HG02798 (cell line): ENCODE data around the gene CACNA2D2.
A peak's percentile ranks its signal among the peaks of the same experiment; 100 is the strongest.
"Not testable (repeated sequence)": the region's sequence is repeated elsewhere in the genome, so short reads cannot be mapped to it uniquely, and the experiment has no call there.

Source experiments
- ATAC-seq: cut with Tn5 transposase; IDR thresholded peaks from one replicate; pipeline ENCODE4 v1.9.1; 2021; ENCODE audit warnings: mild to moderate bottlenecking; ENCODE audit not compliant: unreplicated experiment, poor library complexity

CACNA2D2 gene

DNA sequence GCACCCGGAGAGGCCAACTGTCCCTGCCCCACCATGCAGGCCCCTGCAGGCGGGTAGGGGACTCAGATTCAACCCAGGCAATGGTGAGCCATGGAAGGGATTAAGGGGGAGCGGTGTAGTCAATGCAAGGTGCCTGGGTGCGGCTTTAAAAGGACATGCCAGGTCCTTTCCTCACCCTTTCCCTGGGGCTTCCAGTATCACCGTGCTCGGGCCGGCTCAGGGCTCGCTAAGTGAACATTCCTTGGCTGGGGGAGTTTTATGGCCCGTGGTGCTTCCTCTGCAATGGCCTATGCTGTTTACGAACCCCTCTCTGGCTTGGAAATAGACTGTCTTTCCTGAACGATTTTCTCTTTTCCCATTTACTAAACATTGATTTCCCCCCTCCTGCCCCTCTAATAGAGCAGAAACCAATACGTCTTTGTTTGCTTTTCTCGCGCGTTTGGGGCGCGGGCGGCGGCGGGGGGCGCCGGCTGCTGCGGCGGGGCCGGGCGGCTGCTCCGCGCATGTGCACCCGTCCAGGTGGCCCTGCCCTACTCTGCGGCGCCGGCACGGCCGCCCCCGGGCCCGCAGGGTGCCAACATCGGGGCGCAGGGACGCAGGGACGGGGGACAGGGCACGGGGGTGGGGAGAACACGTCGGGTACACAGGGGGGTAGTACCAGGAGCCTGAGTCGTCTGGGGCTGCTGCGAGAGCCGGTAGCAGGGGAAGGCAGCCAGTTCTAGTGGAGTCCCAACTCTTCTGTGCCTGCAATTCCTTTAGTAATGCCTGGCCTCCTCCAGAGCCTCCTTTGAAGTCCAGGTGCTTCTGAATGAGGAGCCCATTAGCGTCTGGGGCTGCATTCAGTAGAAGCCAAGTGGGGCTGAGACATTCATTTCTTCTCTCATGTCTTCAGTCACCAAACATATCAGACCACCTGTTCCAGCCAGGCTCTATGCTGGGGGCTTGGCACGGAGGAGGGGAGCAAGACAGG is 26.9 kb upstream of the CACNA2D2 start:
- ATAC-seq: no peak

DNA sequence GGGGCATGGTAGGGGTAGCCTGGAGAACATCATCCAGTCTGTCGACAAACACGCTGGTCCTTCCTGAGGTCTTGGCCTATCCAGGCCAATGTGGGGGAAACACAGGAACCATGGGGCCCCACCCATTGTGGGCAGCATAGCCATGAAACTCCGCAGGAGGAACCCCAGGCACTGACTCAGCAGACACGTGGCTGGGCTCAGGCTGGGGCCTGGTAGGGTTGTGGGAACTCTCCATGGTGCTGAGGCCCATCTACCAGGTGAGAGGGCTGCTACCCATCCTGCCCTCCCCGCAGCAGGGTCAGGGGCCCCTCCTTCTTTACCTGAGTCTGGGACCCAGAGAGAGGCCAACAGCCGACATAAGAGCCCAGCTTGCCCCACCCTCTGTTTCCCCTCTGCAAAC is 22.6 kb upstream of the CACNA2D2 start:
- no peak for ATAC-seq

DNA sequence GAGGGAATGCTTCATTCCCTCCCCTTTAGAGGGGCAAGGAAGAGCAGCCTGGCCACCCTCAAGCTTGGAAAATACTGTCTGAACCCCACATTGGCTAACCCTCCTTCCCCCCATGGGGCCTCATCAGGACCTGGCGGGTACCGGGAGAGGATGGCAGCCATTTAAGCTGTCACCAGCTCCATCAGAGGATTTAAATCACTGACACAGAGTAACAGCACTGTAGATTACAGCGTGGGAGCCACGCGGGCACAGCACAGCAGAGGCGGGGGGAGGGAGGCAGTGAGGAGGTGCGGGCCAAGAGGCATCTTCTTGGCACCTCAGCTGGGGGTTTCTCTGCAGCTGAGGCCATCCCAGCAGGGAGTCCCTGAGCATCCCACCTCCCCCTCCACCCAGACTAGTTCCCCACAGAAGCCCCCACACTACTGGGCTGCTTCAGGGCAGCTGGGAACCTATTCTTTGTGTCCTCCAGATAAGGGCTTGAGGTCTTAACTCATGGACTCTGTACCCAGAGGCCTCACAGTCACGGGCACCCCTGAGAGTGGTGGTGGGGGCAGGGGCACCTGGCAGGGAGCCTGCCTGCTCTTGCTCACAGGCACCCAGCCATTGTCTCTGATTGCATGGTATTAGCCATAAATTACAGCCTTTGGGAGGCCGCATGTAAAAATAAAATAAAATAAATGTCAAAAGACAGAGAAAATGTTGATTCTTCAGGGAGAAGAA is 21.9 kb upstream of the CACNA2D2 start:
- no peak for ATAC-seq

DNA sequence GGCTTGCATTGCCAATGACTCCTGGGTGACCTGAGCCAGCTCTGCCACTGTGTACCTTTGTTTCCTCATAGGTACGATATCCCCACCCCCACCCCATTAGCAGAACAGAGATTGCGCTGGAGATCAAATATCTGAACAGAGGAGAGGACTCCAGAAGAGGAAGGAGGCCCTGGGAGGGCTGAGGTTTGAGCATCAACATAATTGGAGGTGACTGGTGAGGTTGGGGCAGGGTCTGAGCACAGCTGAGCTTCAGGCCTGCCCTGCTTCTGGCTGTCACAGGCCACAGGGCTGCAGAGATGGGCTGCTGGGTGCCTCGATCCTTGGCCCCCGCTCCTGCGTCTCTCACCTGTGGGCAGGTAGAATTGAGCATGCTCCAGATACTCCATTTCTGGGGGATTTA is 21.3 kb upstream of the CACNA2D2 start:
- ATAC-seq: no peak

DNA sequence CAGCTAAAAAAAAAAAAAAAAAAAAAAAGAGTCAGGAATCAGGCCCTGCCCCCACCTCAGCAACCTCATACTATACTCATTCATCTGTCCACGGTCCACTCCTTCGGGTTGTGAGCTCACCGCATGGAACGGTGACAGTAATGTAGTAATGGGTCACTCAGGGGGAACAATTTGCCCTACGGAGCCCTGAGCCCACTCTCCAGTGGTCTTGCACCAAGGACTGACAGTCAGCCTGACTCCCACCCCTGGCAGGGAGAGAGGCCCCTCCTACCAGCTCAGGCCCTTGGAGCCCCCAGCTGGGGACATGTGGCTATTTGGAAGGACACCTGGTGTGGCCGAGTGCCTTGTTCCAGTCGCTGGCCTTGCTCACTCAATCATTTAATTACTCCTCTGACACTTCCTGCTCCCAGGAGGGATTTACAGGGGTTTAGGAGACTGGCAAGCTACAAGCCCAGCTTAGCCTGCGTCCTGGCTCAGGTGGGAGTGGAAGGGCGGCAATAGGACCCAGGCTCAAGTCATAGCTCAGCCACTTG is 19.9 kb upstream of the CACNA2D2 start:
- ATAC-seq: no peak

DNA sequence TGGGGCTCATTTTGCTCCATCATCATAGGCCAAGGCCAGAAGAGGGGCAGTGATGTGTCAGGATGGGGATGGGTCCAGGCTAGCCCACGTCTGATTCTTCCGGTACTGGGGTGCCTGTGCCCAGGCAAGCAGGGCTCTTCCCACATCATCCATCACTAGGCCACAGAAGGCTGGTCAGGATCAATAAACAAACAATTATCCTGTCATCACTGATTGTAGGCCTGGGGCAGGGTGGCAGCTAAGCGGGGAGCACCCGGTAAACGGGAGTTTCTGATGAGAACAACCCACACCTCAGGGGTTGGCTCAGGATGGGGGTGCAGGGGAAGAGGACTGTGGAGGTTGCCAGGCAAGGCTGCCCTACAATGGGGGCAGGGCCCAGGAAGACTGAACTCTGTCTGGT is 18.1 kb upstream of the CACNA2D2 start:
- no peak for ATAC-seq

DNA sequence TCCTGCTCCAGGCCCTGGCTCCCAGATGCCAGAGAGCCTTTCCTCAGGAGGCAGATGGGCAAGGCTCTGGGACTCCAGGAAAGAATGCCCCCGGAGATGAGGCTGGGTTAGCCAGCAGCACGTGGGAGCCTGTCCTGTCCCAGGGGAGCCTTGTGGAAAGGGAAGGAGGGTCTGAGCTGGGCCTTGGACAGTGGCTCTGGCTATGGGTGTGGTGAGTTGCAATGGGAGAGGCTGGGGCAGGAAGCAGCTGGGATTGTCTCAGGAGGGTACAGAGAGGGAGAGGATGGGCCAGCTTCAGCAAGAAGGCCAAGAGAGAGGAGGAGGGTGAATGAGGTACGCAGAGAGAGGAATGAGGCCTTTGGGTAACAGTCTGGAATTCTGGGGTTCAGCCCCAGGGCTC is 17.4 kb upstream of the CACNA2D2 start:
- ATAC-seq: no peak

DNA sequence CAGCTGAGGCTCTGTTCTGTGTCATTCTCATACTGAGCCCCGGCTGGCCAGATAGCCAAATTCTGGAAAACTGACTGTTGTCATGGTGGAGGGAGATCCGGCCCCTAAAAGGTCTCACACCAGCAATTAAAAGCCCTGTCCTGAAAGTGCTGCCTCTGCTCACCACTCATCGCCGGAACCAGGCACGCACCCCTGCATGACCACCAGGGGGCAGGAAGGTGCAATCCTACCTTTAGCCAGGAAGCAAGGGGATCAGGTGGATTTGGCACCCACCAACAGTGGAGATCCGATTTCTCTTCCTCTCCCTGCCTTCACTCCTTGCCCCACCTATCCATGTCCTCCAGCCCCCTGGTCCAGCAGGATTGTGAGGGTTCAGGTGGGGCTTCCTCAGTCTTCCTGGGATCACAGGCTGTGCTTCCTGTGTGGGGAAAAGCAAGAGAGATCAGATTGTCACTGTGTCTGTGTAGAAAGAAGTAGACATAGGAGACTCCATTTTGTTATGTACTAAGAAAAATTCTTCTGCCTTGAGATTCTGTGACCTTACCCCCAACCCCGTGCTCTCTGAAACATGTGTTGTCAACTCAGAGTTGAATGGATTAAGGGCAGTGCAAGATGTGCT is 16.1 kb upstream of the CACNA2D2 start:
- ATAC-seq: peak; percentile 55

DNA sequence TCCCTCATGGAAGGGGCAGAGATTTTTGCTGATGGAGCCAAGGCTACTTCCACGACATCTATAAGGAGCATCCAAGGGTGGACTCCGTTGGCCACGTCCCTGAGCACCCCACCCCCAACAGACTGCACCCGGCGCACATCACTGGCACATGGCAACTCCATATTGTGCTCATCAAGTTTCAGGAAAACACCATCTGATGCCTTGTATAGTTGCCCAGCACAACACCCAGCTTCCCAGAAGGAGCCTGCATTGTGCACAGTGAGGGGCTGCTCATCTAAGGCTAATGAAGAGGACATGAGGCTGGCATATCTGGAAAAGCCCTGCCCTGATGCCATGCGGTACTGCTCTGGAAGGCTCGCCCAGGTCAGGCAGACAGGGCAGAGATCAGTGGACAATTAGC is 15.0 kb upstream of the CACNA2D2 start:
- no peak for ATAC-seq

DNA sequence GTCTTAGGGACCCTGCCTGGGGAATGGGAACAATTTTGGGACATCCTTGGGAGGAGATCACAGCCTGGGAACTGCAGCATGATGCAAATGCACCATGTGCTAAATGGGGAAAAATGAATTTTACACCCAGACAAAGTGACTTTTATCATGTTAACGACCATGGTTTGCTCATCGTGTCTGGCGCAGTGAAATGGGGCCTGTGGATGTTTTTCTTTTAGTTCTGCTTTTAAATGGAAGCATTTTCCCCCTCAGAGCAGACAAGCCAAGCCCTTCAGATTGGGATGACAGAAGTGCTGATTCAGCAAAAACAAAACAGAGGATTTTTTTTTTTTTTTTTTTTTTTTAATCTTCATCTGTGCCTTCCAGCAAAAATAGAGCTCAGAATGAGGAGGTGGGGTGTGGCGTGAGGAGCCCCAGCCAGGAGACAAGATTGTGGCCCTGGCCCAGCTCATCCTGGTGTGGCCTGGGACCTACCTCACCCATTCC is 14.3 kb upstream of the CACNA2D2 start:
- no peak for ATAC-seq

DNA sequence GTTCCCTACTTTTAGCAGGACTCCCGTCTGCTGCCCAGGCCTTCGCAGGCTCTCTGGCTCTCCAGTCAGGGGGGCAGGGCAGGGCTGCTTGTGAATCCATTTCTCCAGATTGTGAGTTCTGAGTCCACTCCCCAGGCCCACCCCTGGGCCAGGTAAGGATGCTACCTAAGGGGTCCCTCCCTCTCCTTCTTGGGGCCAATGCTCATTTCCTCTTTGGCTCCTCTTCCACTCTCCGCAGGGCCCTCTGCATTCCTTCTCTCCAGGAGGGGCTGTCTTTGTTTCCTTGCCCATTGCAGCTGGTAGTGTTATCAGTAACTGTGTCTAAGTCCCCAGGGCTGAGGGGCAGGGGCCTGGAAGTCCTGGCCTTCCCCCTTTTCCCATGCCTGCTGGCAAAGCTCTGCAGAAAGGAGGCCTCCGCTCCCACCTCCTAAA is 13.0 kb upstream of the CACNA2D2 start:
- no peak for ATAC-seq

DNA sequence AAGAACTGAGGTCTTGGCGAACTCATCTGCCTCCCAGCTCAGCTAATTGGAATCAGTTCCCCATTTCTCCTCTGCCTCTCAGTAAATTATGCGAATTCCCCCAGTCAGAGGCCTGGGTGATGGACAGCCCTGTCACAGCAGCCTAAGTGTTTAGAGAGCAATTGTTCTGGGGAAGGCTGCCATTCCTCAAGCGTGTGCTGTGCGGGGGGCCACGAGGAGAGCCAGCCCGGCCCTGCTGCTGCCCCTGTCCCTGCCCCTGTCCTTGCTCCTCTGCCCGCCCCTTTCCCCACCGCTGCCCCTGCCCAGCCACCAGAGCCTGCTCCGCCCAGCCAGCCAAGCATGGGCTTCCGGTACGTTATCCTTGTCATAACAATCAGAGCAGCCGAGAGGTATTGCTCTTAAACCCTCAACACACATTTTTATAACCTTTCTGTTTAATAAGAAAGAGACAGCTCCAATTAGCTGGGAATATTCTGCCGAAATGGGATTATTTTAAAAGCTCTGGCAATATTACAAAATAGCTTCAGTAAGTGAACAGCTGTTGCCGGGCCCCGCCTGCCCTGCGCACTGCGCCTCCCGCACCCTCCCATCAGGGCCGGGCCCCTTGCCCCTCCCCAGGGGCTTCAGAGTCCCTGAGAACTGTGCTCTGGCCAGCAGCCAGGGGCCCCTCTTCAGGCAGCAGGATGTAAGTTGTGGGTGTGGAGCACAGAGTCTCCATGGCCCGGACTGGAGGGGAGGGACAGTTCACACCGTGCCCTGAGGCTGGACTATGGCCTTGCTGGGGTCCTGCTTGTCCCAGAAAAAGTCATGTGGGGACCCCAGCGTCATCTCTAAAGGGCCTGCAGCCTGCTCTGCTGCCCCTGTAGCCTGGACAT is 12.4 kb upstream of the CACNA2D2 start:
- no peak for ATAC-seq

DNA sequence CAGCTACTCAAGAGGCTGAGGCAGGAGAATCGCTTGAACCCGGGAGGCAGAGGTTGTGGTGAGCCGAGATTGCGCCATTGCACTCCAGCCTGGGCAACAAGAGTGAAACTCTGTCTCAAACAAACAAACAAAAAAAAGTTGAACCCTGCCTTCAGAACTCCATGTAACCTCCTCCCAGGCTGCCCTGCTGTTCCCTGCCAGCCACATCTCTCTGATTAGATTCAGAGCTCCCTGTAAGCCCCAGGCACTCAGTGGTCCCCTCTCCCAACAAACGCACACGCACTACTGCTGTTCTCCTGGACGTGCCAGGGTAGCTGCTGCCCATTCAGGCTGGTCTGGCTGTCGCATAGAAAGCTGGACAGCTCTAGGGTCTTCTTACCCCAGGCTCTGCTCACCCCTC is 9.5 kb upstream of the CACNA2D2 start:
- not testable (repeated sequence) for ATAC-seq

DNA sequence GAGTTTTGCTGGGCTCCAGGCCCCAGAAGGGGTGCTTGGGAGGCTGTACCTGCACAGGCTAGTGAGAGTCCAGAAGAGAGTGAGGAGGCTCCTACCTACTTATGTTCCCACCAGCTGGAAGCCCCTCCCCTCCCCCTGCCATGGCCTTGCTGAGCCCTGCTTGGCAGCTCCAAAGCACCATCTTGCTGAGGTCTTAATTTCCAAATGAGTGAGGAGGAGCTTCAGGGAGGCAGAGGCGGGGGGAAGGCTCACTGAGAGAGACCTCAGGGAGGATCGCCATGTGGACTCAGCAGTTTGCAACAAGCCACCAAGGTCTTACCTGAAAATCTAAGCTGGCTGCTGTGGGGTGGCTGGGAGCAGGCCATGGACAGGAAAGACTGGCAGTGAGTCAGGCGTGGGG is 8.7 kb upstream of the CACNA2D2 start:
- no peak for ATAC-seq

DNA sequence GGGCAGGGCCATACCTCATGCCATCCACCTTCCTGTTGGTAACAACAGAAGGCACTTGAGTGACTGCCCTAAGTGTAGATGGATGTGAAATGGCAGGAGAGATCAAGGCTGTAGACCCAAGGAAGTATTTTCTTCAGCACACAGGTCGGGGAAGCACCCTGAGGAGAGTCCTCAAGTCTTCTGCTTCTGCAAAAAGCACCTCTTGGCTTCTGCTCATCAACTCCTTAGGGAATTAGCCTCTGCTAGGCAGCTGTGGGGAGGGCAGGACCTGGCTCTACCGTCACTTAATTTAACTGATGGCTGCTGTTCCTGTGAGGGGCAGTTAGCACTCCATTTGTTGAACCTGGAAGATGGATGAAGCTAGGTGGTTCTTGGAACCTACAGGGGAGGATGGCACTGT is 6.9 kb upstream of the CACNA2D2 start:
- ATAC-seq: no peak

DNA sequence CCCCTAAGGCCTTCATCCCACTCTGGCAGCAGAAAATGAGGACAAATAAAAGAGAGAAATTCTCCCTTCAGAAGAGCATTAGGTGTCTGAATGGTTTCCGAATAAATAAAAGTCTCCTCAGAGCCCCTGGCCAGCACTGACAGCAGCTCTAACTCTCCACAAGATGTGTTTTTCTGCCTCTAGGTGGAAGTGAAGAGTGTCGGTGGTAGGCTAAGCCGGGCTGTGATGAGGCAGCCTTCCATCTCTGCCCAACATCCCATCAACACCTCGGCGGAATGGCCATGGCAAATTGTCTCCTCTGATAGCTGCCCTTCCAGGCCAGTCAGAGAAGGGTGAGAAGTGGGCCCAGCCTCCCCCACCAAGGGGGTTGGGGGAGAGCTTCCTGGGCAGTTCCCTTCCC is 6.3 kb upstream of the CACNA2D2 start:
- no peak for ATAC-seq

DNA sequence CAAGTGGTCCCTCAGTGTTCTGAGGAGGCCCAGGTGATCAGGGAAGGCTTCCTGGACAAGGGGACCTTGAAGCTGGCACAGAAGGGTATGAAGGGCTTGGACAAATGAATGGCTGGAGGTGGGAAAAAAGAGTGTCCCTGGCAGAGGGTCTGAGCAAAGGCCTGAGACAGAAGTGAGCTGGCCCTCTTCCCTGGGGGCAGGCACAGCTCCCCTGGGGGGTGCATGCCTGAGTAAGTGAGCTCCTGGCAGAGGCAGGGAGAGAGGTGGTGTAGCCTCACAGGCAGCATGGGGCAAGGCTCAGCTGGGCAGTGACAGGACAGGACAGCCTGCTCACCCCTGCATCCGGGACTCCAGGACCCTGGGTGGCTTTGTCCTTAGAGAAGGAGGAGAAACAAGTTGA is 5.4 kb upstream of the CACNA2D2 start:
- ATAC-seq: no peak

DNA sequence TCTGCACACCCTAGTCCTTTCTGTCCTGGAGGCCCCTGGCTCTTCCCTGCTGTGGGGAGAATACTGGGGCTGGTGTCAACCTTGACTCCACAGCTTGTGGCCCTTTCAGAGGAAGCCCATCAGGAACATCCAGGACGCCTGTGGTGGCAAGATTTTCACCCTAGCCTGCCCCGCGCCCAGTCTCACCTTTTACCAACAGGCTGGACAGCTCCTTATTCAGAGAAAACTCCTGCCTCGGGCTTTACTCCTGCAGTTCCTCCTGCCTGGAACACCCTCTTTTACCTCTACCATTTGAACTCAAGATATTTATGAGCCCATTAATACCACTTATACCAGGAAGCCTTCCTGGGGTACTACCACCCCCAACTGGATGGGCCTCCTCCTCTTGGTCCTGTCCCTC is 2.7 kb upstream of the CACNA2D2 start:
- ATAC-seq: no peak

DNA sequence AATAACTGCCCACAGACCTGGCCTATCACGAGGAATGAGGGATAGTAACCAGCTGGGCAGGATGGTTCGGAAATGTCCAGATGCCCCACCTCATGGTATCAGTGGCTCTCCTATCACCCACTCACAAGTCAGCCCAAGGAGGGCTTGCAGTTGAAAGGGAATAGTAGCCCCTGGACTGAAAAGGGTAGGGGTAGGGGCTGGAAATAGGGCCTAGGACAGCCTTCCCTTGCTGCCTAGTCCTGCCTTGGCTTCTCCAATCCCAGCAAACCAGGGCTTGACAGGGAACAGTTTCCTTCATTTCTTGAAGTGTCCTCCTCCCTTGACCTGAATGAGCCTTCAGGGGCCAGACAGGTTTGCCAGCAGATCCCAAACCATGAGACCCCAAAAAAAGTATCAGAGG is 1.2 kb upstream of the CACNA2D2 start:
- no peak for ATAC-seq
